ENCODE data around the gene BNIP3.

The BNIP3 gene

DNA sequence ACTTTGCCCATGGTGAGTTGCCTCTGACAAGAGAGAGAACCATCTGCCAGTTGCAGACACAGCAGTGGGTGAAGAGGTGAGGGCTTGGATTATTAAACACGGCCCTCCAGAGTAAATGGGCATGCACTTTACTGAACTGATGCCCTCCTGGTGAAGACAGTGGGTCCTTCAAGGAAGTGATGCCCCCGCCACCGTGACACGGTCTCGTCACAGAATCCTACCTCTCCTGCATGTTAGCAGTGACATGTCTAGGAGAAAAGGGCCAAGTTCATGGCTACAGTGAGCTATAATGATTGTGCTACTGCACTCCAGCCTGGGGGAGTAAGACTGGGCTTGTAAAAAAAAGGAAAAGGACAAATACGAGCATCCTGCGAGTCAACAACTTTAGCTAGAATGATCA, 2.4 kb downstream of the BNIP3 start:
- no peaks in the 10 kb centered on the region for H3K4me1 ChIP-seq (ENCODE audit: low read depth, poor library complexity, severe bottlenecking)
- H3K4me2 ChIP-seq: no peak overlapping the region
- H3K27ac ChIP-seq: no peak overlapping the region
- H3K27me3 ChIP-seq (ENCODE audit: insufficient read depth, low read depth): no peaks in the 10 kb centered on the region
- H3K79me2 ChIP-seq (ENCODE audit: insufficient read depth, low read depth): no peaks in the 10 kb centered on the region
- H4K20me1 ChIP-seq (ENCODE audit: insufficient read depth): no peaks in the 10 kb centered on the region
- H2AFZ ChIP-seq (ENCODE audit: low read depth): no peak overlapping the region
- no peak overlapping the region for H3K9ac ChIP-seq
- no peaks in the 10 kb centered on the region for H3K36me3 ChIP-seq (ENCODE audit: insufficient read depth)
- no peak overlapping the region for H3K4me3 ChIP-seq (IDR thresholded peaks at IDR 0.05; ENCODE audit: insufficient read depth, low read depth, low read length)
- TF ChIP-seq, protein P1, sequence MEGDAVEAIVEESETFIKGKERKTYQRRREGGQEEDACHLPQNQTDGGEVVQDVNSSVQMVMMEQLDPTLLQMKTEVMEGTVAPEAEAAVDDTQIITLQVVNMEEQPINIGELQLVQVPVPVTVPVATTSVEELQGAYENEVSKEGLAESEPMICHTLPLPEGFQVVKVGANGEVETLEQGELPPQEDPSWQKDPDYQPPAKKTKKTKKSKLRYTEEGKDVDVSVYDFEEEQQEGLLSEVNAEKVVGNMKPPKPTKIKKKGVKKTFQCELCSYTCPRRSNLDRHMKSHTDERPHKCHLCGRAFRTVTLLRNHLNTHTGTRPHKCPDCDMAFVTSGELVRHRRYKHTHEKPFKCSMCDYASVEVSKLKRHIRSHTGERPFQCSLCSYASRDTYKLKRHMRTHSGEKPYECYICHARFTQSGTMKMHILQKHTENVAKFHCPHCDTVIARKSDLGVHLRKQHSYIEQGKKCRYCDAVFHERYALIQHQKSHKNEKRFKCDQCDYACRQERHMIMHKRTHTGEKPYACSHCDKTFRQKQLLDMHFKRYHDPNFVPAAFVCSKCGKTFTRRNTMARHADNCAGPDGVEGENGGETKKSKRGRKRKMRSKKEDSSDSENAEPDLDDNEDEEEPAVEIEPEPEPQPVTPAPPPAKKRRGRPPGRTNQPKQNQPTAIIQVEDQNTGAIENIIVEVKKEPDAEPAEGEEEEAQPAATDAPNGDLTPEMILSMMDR (conservative IDR thresholded peaks at IDR 0.05; ENCODE audit: low read depth, low read length): no peak

DNA sequence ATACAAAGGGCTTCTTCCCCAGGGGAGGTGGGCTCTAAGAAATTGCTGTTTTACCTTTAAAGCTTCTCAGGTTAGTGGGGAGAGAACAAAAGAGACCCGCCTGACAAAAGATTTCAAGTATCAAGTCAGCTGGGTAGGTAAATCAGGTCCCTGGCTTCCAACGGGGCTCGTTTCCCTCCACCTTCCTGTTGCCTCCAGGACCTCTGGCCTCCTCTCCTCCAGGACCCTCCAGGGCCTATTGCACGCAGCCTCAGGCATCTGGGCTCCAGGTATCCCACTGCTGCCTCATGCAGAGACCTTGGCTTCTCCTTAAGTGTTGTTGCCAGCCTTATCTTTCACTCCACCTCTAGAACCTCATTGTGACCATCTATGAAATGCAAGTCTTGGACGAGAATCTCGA, 2.9 kb downstream of the BNIP3 start:
- Histone ChIP-seq H3K27me3 (ENCODE audit: insufficient read depth, low read depth) (no peaks in the 10 kb centered on the region), H3K36me3 (ENCODE audit: insufficient read depth) (no peaks in the 10 kb centered on the region), H2AFZ (ENCODE audit: low read depth) (no peak overlapping the region), H3K9ac (no peak overlapping the region), H3K4me3 (IDR thresholded peaks at IDR 0.05; ENCODE audit: insufficient read depth, low read depth, low read length) (no peak overlapping the region), H3K4me1 (ENCODE audit: low read depth, poor library complexity, severe bottlenecking) (no peaks in the 10 kb centered on the region), H3K79me2 (ENCODE audit: insufficient read depth, low read depth) (no peaks in the 10 kb centered on the region), H3K27ac (no peak overlapping the region), H3K4me2 (no peak overlapping the region), H4K20me1 (ENCODE audit: insufficient read depth) (no peaks in the 10 kb centered on the region)
- TF ChIP-seq, protein P1 (conservative IDR thresholded peaks at IDR 0.05; ENCODE audit: low read depth, low read length): no peak

DNA sequence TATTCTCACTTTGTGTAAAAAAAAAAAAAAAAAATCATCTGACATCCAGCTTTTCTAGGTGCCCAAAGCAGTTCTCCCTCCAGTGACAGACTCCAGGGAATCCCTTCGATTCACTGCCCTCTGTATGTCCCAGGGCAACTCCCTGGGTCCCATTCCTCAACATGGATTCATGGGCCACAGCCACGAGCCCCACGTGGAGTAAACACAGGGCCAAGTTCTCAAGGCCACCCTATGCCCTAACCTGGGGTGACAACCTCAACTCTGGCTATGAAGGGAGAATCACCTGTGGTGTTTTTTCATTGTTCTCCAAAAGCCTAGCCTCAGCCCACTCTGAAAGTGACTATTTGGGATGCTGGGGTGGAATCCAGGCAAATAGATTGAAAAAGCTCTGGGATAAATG, 3.4 kb downstream of the BNIP3 start:
- no peak overlapping the region for H3K4me2 ChIP-seq
- no peaks in the 10 kb centered on the region for H3K27me3 ChIP-seq (ENCODE audit: insufficient read depth, low read depth)
- no peak overlapping the region for H2AFZ ChIP-seq (ENCODE audit: low read depth)
- no peak overlapping the region for H3K27ac ChIP-seq
- H3K4me3 ChIP-seq (IDR thresholded peaks at IDR 0.05; ENCODE audit: insufficient read depth, low read depth, low read length): no peak overlapping the region
- H3K4me1 ChIP-seq (ENCODE audit: low read depth, poor library complexity, severe bottlenecking): no peaks in the 10 kb centered on the region
- no peak overlapping the region for H3K9ac ChIP-seq
- no peaks in the 10 kb centered on the region for H4K20me1 ChIP-seq (ENCODE audit: insufficient read depth)
- TF ChIP-seq, protein P1 (conservative IDR thresholded peaks at IDR 0.05; ENCODE audit: low read depth, low read length): no peak
- H3K36me3 ChIP-seq (ENCODE audit: insufficient read depth): no peaks in the 10 kb centered on the region
- no peaks in the 10 kb centered on the region for H3K79me2 ChIP-seq (ENCODE audit: insufficient read depth, low read depth)

DNA sequence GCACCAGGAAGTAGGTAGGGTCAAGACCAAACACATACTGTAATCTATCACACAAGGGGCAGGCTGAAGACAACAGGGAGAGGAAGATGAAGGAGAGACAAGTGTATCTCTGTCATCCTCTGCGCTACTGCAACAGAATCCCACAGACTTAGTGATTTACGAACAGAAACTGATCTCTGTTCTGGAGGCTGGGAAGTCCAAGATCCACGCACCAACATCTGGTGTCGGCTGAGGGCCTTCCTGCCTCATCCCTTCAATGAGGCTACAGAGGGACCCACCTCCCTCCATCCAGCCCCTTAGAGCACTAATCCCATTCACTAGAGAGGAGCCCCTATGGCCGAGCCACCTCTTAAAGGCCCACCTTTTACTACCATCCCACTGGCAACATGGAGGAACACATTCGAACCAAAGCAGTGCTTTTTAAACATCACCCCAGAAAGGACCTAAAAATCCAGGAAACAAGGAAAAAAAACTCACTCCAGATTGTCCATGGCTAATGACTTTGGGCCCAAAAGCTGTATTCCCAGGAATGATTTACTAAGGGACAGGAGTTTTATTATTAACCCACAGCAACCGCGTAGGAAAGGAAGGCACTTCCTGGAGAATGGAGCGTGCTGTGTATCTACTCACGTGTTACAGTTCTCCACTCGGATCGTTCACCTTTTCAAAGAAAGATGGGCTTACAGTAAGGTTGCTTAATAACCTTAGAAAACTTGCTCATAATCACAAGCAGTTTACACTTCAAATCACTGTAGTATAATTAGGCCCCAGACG, 4.2 kb downstream of the BNIP3 start:
- Histone ChIP-seq H3K4me2 (no peak overlapping the region), H3K4me3 (IDR thresholded peaks at IDR 0.05; ENCODE audit: insufficient read depth, low read depth, low read length) (no peak overlapping the region), H4K20me1 (ENCODE audit: insufficient read depth) (no peaks in the 10 kb centered on the region), H3K79me2 (ENCODE audit: insufficient read depth, low read depth) (no peaks in the 10 kb centered on the region), H2AFZ (ENCODE audit: low read depth) (no peak overlapping the region), H3K36me3 (ENCODE audit: insufficient read depth) (no peaks in the 10 kb centered on the region), H3K9ac (no peak overlapping the region), H3K27me3 (ENCODE audit: insufficient read depth, low read depth) (no peaks in the 10 kb centered on the region), H3K4me1 (ENCODE audit: low read depth, poor library complexity, severe bottlenecking) (no peaks in the 10 kb centered on the region), H3K27ac (no peak overlapping the region)
- TF ChIP-seq, protein P1 (conservative IDR thresholded peaks at IDR 0.05; ENCODE audit: low read depth, low read length): no peak

Data from KMS-11 (cell line).